NT2/D1 (cell line): ENCODE data around the gene KCNC1.

ENCODE experiments used
- DNase-seq: peaks from one replicate; pipeline ENCODE4 v3.0.0-alpha.2; 2011; ENCODE audit warnings: low read depth, low spot score
- H3K27me3 ChIP-seq: 2 replicates; pipeline ENCODE4 v1.6.0; 2011; ENCODE audit warnings: mild to moderate bottlenecking; ENCODE audit not compliant: insufficient read length, insufficient read depth
- H3K36me3 ChIP-seq: 2 replicates; pipeline ENCODE4 v1.6.1; 2011; ENCODE audit warnings: mild to moderate bottlenecking, low read length, mixed read lengths; ENCODE audit not compliant: insufficient read depth, insufficient read length
- H3K4me1 ChIP-seq: 2 replicates; pipeline ENCODE4 v1.5.1; 2011; ENCODE audit not compliant: insufficient read depth, insufficient read length
- H3K4me3 ChIP-seq: 2 replicates; pipeline ENCODE4 v1.5.1; 2011; ENCODE audit warnings: low read depth; ENCODE audit not compliant: insufficient read length
- H3K9ac ChIP-seq: 2 replicates; pipeline ENCODE4 v1.6.0; 2011; ENCODE audit warnings: low read depth; ENCODE audit not compliant: insufficient read length
- H3K9me3 ChIP-seq: 2 replicates; pipeline ENCODE4 v1.5.1; 2011; ENCODE audit warnings: mild to moderate bottlenecking, low read length; ENCODE audit not compliant: insufficient read depth
- SUZ12 ChIP-seq: IDR thresholded peaks from 2 replicates; pipeline ENCODE4 v1.6.1; 2011; ENCODE audit not compliant: insufficient read length, insufficient read depth; ENCODE audit errors: extremely low read depth
- YY1 ChIP-seq: IDR thresholded peaks from 2 replicates; pipeline ENCODE4 v1.6.1; 2011; ENCODE audit not compliant: insufficient read length, insufficient read depth
- ZNF274 ChIP-seq: IDR thresholded peaks from 2 replicates; pipeline ENCODE4 v1.6.1; 2011; ENCODE audit warnings: mild to moderate bottlenecking, low read depth, low read length

Gene KCNC1

DNA sequence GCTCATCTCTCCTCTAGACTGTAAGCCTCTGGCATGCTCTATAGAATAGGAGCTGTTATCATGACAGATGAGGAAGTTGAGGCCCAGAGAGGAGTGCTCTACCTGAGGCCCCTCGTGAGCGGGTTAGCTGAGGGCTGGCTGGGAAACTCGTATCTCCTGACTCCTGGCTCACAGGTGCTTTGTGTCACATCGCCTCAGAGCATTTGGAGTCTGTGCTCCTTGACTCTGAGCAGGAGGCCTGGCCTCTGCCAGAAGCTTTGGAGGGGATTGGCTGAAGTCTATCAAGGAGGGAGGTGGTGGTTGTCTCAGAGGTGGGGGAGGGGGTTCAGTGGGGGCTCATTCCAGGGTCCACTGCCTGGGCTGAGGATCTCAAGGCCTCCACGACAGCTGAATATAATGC is 7.4 kb downstream of the KCNC1 start:
- Histone ChIP-seq H3K27me3 (peaks cover 16% of the 10 kb centered on the region), H3K9ac (no peak overlapping the region), H3K4me1 (peaks cover 19% of the 10 kb centered on the region), H3K9me3 (no peaks in the 10 kb centered on the region), H3K36me3 (no peaks in the 10 kb centered on the region), H3K4me3 (no peak overlapping the region)
- TF ChIP-seq SUZ12, result no peak
- no peak for TF ChIP-seq ZNF274
- no peak for TF ChIP-seq YY1
- DNase-seq, result no peak

DNA sequence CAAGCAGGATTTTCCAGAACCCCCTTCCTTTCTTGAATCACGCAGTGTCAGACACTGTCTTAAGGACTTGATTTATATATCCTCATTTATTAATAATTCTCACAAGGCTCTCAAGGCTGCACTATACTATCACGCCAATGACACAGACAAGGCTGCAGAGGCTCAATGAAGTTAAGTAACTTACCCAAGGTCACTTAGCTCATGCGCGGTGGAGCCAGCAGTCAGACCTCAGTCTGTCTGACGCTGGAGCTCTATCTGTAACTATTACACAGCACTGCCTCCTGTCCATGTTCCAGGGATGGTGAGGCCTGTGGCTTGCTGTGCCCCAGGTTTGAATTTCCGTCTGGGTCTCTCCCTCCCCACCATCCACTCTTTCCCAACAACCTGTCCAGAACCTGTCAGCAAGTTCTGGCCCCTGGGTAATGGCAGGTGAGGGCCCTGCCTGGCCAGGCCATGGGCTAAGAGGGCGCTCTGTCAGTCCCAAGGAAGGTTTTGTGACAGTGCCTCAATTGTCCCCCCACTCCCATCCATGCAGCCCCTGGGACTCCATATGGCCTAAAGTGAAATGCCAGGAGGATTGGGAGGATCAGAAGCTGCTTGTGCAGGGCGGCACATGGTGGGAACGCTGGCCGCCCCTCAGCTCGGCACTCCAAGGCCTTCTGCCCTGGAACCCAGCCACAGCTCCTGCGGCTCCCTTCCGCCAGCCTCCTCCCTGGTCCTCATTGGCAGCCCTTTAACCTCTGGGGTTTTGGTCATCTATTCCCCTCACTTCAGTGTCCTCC is 8.6 kb downstream of the KCNC1 start:
- no peak overlapping the region for H3K4me3 ChIP-seq
- peaks cover 15% of the 10 kb centered on the region for H3K4me1 ChIP-seq
- H3K36me3 ChIP-seq, result no peaks in the 10 kb centered on the region
- no peaks in the 10 kb centered on the region for H3K9me3 ChIP-seq
- H3K27me3 ChIP-seq, result peaks cover 13% of the 10 kb centered on the region
- TF ChIP-seq ZNF274 (no peak), YY1 (no peak), SUZ12 (no peak)
- DNase-seq, result no peak
- no peak overlapping the region for H3K9ac ChIP-seq

DNA sequence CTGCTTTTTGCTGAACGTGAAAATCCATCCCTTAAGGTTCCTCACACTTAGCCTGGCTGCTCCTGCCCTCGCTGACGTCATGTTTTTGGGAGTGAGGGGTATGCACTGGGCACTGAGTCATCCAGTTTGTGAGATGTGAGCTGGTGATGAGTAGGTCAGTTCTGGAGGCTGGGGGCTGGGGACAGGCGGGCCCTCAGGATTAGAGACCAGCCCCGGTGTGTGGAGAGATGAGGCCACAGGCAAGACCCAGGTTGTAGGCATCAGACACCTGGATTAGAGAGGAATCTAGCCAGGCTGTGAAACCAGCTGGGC is 9.2 kb downstream of the KCNC1 start:
- Histone ChIP-seq H3K9me3 (no peaks in the 10 kb centered on the region), H3K27me3 (peaks cover 10% of the 10 kb centered on the region), H3K4me1 (peaks cover 11% of the 10 kb centered on the region), H3K4me3 (no peak overlapping the region), H3K9ac (no peak overlapping the region), H3K36me3 (no peaks in the 10 kb centered on the region)
- no peak for DNase-seq
- TF ChIP-seq ZNF274 (no peak), YY1 (no peak), SUZ12 (no peak)

DNA sequence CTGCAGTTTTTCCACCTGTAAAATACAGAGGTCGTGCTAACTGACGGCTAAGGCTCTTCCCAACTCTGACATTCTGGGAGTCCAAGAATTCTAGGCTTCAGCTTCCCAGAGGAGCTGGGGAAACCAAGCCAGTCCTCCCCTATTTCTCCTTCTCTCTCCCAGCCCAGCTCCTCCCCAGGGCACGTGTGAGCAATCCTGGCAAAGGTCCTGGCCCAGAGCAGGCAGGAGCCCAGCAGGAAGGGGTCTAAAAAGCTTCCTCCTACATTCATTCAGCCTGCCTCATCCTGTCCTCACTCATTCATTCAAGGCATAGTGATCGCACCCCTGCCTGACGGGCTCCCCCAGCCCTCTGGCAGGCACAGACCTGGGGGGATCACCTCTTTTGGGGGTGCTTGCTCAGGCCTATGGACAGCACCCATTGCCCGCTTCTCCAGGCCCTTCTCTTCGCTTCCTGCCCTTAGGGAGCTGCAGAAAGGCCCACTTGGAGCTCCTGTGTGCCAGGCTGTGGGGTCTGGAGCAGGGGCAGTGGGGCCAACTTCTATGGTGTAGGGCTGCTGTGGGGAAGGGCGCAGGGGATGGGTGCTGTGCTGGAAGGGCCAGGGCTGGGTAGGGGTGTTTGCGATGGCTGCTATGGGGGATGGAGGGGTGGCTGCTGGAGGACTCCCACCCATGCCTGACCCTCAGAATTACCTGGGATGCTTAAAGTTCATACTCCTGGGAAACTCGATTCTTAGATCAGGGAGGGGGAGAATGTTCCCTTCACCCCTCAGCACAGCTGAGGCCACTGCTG is 9.8 kb downstream of the KCNC1 start:
- Histone ChIP-seq H3K4me3 (no peak overlapping the region), H3K4me1 (peaks cover 8% of the 10 kb centered on the region), H3K36me3 (no peaks in the 10 kb centered on the region), H3K27me3 (peaks cover 4% of the 10 kb centered on the region), H3K9me3 (no peaks in the 10 kb centered on the region), H3K9ac (no peak overlapping the region)
- DNase-seq, result no peak
- TF ChIP-seq SUZ12 (no peak), ZNF274 (no peak), YY1 (no peak)

DNA sequence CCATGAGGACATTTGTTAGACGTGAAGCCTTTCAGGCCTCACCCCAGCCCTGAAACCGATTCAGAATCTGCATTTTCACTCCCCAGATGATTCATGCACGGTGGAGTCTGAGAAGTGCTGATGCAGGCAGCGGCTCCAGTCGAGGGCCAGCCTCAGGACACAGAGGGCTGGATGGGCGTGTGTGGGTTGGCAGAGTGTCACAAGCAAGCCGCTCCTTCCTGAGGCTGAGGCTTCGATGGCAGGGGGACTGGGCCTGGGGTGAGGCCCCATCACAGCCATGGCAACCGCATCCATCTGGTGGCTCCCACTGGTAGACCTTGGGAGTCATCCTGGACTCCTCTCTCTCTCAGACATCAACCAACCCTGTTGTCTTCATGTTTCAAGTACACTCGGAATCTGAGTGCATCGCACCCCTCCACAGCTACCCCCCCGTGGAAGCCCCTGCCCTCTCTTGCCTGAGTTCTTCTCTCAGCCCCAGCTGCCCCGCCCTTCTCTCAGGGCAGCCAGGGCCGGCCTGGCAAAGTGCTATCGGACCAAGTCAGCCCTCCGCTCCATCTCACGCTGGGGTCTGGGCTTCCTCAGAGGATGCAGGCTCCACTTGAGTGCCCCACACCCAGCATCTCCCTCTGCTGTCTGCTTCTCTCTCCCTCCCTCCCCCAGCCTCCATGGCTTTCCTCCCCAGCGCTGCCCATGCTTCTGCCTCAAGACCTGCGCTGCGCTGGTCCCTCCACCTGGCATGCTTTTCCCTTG is 10.6 kb downstream of the KCNC1 start:
- Histone ChIP-seq H3K9me3 (no peaks in the 10 kb centered on the region), H3K4me3 (no peak overlapping the region), H3K9ac (no peak overlapping the region), H3K36me3 (no peaks in the 10 kb centered on the region), H3K27me3 (no peaks in the 10 kb centered on the region), H3K4me1 (peaks cover 4% of the 10 kb centered on the region)
- TF ChIP-seq ZNF274, result no peak
- no peak for TF ChIP-seq YY1
- TF ChIP-seq SUZ12, result no peak
- DNase-seq, result no peak

DNA sequence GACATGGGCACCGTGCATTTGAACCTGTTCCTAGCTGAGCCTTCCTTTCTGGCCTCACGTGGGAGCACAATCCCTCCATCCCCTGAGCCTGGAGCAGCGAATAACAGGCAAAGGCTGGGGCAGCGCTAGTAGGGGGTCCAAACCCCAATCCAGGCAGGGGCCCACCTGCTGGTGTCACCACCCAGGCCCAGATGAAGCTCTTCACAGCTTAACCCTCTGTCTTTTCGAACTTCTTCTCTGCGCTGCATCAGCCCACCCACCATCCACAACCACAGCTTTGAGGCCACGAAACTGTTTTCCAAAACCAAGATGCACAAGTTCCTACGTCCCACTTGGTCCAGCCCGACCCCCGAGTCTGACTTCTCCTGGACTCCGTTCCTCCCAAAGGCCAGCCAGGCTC is 11.5 kb downstream of the KCNC1 start:
- no peaks in the 10 kb centered on the region for H3K9me3 ChIP-seq
- H3K9ac ChIP-seq, result no peak overlapping the region
- H3K4me3 ChIP-seq, result no peak overlapping the region
- TF ChIP-seq SUZ12 (no peak), YY1 (no peak), ZNF274 (no peak)
- H3K4me1 ChIP-seq, result peaks cover 4% of the 10 kb centered on the region
- H3K36me3 ChIP-seq, result no peaks in the 10 kb centered on the region
- H3K27me3 ChIP-seq, result no peaks in the 10 kb centered on the region
- no peak for DNase-seq

DNA sequence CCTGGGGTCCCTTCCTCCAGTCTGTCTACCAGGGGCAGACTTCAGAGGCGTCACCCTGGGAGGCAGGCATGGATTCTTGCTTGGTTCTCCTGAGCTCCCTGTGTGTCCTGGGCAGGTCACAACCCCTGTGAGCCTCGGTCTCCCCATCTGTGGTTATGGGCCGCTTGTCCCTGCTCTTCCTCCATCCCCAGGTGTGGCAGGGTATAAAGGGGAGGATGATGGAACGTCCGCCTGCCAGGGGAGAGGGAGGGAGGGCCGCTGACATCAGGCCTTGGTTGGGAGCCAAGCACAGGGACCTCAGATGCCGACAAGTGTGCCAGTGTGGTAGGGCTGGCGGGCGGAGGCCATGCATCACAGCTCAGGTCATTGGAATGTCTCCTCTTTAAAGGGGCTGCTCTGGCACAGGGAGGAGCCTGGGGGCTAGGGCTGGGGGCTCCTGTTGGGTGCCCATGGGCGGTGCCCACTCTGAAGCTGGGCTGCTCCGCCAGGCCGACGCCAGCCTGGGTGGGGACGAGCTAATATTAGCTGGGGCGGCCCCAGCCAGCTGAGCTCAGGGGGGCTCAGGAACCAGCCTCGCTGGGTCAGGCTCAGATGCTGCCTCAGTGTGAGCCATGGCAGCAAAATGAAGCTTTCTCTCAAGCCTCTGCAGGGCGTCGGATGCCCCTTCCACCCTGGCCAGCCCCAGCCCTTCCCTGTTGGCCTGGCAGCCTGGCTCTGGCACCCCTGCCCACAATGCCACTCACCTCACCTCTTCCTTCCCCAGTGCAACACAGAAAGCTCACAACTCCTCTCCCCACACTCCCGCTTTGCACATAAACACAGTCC is 12.8 kb downstream of the KCNC1 start:
- no peak overlapping the region for H3K9ac ChIP-seq
- DNase-seq, result no peak
- H3K4me1 ChIP-seq, result peaks cover 4% of the 10 kb centered on the region

More for the DNA sequence above, 12.8 kb downstream of the KCNC1 start:
- Histone ChIP-seq H3K36me3 (no peaks in the 10 kb centered on the region), H3K9me3 (no peaks in the 10 kb centered on the region), H3K4me3 (no peak overlapping the region), H3K27me3 (no peaks in the 10 kb centered on the region)
- no peak for TF ChIP-seq SUZ12
- TF ChIP-seq ZNF274, result no peak
- no peak for TF ChIP-seq YY1
